Fibroblast of skin of left quadriceps (primary cell): ENCODE results near the gene NUBP2.
A peak's percentile ranks its signal among the peaks of the same experiment; 100 is the strongest.

Experiments used
- DNase-seq, 2 experiments: peaks; one replicate each; pipeline ENCODE4 v3.0.0-alpha.2; 2013; ENCODE audit warnings: low read depth in 2 of 2

NUBP2 gene

DNA sequence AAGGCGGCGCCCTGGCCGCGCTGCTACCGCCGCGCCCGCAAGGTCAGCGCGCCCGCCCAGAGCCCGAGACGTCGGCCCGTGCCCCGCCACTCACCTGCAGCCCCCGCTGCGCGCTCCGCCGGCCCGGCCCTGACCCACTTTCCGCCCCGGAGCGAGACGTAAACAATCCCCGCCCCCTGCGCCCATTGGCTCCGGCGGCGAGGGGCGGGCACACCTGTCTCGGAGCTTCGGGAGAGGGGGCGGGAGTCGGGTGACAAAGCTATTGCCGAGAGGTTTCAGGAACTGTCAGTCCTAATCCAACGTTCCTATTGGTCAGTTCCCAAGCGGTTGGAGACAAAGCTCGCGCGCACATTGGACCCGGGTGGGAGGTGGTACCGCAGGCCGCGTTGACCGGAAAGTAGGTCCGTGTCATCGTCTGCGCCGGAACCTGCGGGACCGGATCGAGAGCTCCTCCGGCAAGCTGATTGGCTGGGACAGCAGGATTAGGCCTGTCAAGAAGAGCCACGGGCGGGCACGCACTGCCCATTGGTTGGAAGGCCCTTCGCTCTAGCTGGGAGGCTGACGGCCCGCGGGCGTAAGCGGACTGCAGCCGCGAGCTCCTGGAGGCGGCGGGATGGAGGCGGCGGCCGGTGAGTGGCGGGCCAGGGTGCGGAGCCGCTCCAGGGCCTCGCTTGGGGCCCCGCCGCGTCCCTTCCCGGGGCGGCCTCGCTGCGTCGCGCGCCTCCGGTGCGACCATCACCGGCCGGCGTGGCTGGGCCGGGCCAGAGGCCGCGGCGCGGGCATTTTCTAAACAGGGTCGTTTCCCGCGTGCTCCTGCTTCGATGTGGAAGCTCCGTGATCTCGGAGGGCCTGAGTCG, at the start of gene NUBP2, which contains the start of gene SPSB3:
Gene NUBP2, plus strand, starts transcription at position 553 of the 857 bp plus-strand sequence. Its CDS starts 61 bp downstream, at position 614.
Gene SPSB3, minus strand, starts transcription at position 164 of the 857 bp plus-strand sequence. CDS start 1,088 bp downstream, outside the sequence.
- peak; percentile 100 for DNase-seq

DNA sequence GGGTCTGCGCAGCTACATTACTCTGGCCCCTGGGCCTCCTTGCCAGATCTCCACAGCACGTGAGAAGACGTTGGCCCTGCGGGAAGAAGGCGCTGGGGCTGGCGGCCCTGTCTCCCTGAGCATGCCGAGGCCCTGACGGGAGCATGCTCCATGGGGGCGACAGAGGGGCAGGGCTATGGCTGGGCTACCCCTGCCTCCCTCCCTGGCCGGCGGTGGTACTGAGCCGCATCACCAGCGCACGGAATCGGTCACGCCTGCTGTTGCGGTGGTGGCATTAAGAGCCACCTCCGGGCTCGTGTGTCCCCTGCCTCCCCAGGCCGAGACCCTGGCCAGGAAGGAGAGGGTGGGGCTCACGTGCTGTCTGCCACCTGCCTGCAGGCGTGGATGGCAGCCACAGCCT, 48.6 kb upstream of the NUBP2 start:
- DNase-seq: no peak

DNA sequence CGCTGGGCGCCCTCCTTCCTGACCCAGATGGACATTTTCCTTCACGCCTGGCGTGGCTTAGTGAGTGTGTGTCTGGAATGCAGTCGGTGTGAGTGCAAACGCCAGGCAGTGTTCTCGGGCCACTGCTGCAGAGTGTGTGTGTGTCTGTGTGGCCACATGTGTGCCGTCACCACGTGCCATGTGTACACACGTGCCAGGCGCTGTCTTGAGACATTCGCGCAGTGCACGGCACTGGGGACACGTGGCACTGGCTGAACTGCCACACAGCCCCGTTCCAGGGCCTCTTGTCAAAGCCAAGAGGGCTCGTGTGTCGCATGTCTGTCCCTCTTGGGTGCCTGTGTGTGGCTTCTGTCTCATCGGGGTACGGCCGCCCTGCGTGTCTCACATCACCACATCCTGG, 47.9 kb upstream of the NUBP2 start:
- no peak for DNase-seq

GRCh38 chr16:1740234-1740633, 42.5 kb upstream of the NUBP2 start:
- no peak for DNase-seq

DNA sequence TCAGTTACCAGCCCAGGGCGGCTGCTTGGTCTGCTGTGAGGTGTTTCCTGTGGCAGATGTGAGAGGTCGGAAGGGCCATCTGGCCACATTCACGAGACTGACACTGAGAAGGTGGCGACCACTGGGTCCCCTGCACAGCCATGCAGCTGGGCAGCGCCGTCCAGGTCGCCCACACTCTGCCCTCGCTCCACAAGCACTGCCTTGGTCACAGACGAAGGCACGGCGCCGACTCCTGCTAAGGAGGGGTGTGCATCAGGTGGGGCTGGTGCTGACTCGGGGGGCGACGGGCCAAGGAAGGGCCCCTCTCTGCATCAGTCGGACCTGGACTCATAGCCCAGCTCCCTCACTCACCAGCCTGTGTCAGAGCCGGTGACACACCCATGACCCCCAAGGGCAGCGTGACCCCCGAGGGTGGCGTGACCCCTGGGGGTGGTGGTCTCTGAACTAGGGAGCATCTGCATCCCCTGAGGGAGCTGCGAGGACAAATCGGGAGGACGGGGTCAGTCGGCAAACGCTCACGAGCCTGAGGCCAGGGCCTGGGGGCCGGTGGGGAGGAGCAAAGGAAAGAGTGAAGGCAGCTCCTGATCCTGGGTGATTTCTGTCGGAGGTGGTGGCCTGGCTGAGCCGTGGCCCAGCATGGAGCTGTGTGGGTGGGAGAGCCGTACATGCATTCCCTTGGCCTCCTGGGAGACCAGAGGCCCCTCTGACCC, 41.8 kb upstream of the NUBP2 start:
- no peak for DNase-seq

DNA sequence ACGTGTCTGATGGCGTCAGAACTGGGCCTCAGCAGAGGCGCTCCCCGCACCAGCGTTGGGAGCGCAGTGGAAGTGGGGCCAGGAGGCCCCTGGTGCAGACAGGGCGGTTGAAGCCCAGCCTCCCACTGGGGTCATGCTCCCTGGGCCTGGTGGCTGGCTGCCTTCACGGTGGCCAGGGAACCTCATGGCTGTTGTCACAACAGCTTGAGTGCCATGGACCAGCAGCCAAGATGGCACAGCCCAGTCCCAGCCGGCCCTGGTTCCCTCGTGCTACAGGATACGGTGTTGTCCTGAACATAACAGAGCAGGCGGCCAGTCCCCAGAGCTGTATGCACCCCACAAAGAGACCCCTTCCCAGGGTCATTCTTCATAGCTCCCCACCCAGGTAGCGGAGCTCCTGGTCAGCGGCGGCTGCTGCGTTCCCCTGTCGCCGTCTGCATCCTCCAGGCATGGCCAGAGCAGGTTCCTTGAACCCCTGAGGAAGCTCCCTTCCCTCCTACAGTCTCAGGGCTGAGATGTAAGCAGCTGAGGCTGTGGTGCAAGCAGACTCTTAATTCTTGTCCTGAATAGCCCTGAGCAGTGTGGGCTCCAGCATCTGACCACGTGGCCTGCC, 41.1 kb upstream of the NUBP2 start:
- DNase-seq: no peak

DNA sequence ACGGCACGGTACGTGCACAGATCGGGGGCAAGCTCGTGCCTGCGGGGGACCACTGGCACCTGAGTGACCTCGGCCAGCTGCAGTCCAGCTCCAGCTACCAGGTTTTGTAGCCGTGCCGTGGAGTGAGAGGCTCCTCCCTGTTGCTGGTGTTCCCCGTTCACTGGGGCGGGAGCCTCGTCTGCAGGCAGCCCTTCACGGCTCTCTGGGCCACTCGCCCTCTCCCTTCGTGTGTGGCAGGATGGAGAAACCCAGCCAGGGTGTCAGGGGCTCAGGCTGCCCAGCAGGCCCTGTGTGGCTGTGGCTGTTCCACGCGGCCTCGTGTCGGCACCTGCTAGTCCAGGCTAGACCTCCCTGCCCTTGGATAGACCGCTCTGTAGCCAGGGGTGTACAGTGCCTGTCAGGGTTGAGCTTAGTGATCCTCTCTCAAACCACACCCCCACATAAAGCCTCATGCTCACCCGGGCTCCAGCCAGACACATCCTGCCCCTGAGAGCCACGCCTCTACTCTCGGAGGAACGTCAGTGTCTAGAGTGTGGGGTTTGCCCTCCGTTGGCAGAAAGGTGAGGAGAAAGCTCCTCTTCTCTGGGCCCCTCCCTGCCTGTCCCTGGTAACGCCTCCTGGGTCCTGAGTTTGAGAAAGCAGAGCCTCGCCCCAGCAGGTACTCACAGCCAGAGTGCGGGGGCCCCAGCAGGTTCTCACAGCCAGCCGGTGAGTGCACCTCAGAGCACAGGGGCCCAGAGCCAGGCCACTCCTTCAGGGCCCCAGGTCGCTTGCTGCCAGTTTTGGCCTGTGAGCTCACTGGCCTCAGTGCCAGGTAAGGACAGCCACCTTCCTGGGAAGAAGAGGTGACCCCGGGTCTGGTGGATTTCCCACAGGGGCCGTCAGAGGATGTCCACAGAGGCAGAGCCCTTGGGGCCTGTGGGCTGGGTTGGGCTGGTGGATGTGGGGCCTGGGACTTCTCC, 39.1 kb upstream of the NUBP2 start:
- no peak for DNase-seq

DNA sequence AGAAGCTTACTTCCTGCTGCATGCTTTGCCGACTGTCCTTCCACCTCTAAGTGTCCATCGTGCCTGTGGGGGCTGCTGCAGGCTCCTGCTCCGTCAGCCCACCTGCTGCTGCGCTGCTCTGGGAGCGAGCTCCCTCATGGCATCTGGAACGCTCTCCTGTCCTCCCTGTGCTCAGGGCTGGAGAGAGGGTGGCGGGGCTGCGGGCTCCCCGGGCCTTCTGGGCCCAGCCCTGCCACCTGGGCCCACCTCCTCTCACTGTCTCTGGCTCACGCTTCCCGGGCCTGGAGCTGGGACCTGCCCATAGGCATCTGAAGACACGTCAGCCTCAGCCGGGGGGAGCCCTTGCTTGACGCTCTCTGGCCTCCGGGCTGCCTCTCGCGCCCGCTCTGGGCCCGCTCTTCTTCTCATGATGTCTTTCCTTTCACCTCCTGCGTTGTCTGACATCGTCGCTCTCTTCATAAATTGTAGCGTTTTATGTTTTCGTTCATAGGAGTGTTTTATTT, 38.4 kb upstream of the NUBP2 start:
- no peak for DNase-seq

GRCh38 chr16:1745181-1745899, 37.4 kb upstream of the NUBP2 start:
- peak; percentile 40 to 49 for DNase-seq

DNA sequence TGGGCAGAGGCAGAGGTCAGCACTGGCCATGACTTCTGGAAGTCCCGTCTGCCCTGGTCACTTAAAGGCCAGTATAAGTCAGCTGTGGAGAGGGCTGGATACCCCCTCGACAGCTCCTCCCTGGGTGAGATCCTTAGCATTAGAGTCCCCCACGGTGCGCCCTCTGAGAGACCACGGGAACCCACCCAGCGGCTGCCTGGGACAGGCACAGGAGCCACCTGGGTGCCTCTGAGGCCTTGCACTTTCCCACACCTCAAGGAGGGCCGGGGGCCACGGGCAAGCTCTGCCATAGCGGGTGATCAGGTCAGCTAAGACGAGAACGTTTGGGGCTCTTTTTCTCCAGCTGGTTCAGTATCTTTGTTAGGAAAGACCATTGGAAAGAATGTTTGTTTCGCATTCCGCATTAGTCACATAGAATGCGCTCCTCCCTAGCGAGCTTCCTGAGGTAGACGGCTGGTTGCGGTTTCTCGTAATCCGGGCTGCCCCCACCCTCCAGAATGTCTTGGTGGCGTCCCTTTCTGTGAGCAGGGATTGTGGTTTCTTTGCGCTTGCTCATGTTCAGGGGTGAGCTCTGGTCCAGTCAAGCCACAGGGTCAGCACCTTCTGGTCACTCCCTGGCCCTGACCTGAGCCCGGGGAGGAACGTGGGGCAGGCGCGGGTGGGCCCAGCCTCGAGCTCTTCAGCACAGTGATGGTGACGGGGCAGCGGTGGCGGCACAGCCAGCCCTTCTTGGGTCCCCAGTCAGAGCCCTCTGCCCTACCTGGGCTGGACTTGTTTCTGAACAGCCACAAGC, 36.7 kb upstream of the NUBP2 start:
- DNase-seq: no peak

- no peak for DNase-seq
These were observed 36.0 kb upstream of the NUBP2 start for GRCh38 chr16:1746693-1747195.

DNA sequence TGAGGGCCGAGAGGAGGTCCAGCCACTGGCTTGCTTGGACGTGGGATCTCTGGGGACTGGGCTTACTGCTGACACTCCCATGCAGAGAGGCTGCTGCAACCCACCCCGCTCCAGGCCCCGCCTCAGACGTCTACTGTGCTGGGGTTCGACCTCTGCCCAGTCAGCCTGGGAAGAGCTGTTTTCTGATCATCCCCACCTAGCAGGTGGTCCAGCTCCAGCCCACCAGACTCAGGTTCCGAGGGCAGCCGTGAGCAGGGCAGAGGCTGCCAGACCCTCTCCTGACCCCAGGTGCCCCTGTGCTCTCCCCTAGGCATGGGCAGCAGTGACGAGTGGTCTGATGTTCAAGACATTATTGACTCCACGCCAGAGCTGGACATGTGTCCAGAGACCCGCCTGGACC, 34.8 kb upstream of the NUBP2 start:
- no peak for DNase-seq

DNA sequence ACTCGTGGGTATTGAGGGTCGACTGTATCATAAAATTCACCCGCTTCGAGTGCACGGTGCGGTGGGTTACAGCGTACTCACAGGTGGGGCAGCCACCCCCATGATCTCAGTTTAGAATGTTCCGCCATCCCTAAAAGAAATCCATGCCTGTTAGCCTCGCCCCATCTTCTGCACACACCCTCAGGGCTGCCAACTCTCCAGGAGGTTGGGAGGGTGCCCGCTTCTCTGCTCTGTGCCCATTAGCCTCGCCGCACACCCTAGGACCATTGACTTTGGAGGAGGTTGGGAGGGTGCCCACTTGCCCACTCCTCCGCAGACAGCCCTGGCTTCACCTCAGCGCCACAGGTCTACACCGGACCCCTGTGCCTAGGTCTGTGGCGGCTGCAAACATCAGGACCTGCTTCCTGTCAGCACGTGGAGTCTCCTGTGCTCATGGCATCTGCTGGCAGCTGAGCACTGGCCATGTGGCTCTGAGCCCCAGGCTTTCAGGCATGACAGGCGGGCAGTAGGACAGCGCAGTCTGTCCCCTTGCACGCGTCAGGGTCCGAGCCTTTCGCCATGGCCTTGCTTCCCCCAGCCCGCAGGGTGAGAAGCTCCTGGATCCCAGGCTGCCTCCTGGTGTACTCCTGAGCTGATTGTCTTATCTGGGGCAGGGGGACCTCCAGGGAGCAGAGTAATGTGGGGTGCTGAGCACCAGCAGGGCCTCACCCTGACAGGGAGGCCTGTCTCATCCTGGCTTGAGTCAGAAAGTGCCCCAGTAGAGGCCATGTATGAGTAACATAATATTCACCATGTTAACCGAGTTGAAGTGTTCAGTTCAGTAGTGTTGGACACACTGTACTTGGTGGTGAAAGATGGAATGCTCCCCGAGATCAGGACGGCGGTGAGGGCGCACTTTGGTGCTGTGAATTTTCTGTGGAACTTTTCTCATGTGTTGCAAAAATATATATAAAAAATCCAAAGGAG, 33.3 kb upstream of the NUBP2 start:
- no peak for DNase-seq

- DNase-seq: no peak
These were observed 30.8 kb upstream of the NUBP2 start for GRCh38 chr16:1751946-1752345.

DNA sequence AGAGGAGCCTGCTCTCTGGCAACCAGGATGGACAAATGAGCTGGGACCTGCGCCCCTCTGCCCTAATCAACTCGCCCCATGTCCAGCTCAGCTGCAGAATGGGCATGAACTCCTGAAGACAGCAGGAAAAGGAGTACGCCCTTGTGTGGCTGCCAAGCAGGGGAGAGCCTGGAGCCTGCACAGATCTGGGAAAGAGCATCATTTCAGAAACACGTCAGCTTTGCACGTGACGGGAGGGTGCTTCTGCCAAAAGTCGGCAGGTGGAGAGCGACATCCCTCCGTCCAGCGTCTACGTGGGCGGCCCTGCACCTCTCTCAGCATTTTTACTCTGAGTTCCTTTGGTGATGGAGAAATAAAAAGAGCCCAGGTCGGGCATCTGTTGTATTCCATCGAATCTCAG, 29.9 kb upstream of the NUBP2 start:
- no peak for DNase-seq

DNA sequence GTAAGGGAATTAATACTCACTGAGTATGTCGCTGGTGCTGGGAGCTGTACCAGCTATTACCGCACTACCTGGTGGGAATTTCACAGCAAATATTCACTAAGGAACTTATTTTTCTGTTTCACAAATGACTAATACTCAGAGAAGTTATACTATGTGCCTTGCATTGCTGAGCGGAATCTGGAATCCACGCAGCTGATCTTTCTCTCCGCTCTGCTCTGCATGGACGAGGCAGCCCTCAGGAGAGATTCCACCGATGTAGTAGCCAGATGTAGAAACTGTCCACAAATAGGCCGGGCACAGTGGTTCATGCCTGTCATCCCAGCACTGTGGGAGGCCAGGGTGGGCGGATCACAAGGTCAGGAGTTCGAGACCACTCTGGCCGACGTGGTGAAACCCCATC, 28.6 kb upstream of the NUBP2 start:
- DNase-seq: no peak

GRCh38 chr16:1757714-1758461, 24.9 kb upstream of the NUBP2 start:
- no peak for DNase-seq

GRCh38 chr16:1758923-1759322, 23.8 kb upstream of the NUBP2 start:
- DNase-seq: no peak
